Gastrocnemius medialis (tissue), 4 donors: Measurements from ENCODE around the gene DDR1.

Experiments
- CTCF ChIP-seq, 5 experiments: fragments of 450-650 bp in 3 of 5; fragments of 200-600 bp in 2 of 5; sonication (generic) in 2 of 5; IDR thresholded peaks in 4 of 5; conservative IDR thresholded peaks in 1 of 5; 1 replicate in 4 of 5; 2 replicates in 1 of 5; pipeline ENCODE4 v1.5.1; 2016 to 2019; ENCODE audit warnings: antibody characterized with exemption in 5 of 5, mild to moderate bottlenecking in 3 of 5, moderate library complexity in 3 of 5
- POLR2A ChIP-seq, 2 donors: fragments of 450-650 bp; IDR thresholded peaks; one replicate each; pipeline ENCODE4 v1.6.1; 2017; ENCODE audit warnings: antibody characterized with exemption in 2 of 2, mild to moderate bottlenecking in 2 of 2, moderate library complexity in 2 of 2

- TF ChIP-seq CTCF (IDR thresholded peaks at IDR 0.05 in 4 of 5, conservative IDR thresholded peaks at IDR 0.05 in 1 of 5) (no peak), POLR2A (IDR thresholded peaks at IDR 0.05) (no peak)
Observed at GRCh38 chr6:30886897-30887255, 2.6 kb downstream of the DDR1 start.
